ENCODE measurements around the gene KCND1.

Gene KCND1

GRCh38 chrX:48975541-48975940, 3.9 kb upstream of the KCND1 start:
- Histone ChIP-seq H3K4me1 (ENCODE audit: control insufficient read depth, insufficient read depth, low read depth, low read length) (peaks cover 2% of the 10 kb centered on the region), H4K8ac (ENCODE audit: low read length) (no peak overlapping the region), H3K9ac (ENCODE audit: low read length) (no peak overlapping the region), H3K27me3 (ENCODE audit: control insufficient read depth in 1 of 2, insufficient read depth in 1 of 2, low read length in 2 of 2) (peaks cover 0 to 5% of the 10 kb centered on the region in 2 experiments), H2BK5ac (ENCODE audit: low read depth, low read length, poor library complexity, severe bottlenecking) (no peak overlapping the region), H3K14ac (ENCODE audit: low read length in 2 of 2) (no peak overlapping the region), H3K4me3 (ENCODE audit: insufficient read depth in 1 of 2, low read depth in 1 of 2, low read length in 2 of 2) (no peak overlapping the region), H3K4ac (ENCODE audit: low read depth in 1 of 2, low read length in 2 of 2) (no peak overlapping the region), H2AFZ (ENCODE audit: low read depth, low read length) (no peak overlapping the region), H2AK5ac (ENCODE audit: low read length, severe bottlenecking) (no peak overlapping the region), H3K79me1 (replicated peaks; ENCODE audit: low read length, poor library complexity, severe bottlenecking) (no peaks in the 10 kb centered on the region), H2BK15ac (ENCODE audit: low read depth, poor library complexity, severe bottlenecking) (no peak overlapping the region), H3K18ac (ENCODE audit: low read depth in 1 of 2, low read length in 2 of 2) (no peak overlapping the region), H2BK120ac (ENCODE audit: low read depth, low read length) (no peak overlapping the region), H4K91ac (ENCODE audit: low read length) (no peak overlapping the region), H3K36me3 (ENCODE audit: control insufficient read depth in 1 of 2, insufficient read depth in 2 of 2, low read depth in 1 of 2, low read length in 2 of 2) (peaks cover 30 to 31% of the 10 kb centered on the region in 2 experiments), H2BK12ac (ENCODE audit: low read length in 2 of 2) (no peak overlapping the region), H3K9me3 (ENCODE audit: control insufficient read depth, low read length) (no peaks in the 10 kb centered on the region), H3K27ac (ENCODE audit: low read length, poor library complexity, severe bottlenecking) (no peak overlapping the region), H3K4me2 (ENCODE audit: low read length, poor library complexity, severe bottlenecking) (no peak overlapping the region), H3K23ac (ENCODE audit: low read length in 2 of 2) (no peak overlapping the region)
- WGBS: 91% methylated on average over 5 of the region's 5 CpGs
- no peak for DNase-seq

- Histone ChIP-seq H3K4ac (ENCODE audit: low read depth in 1 of 2, low read length in 2 of 2) (no peak overlapping the region), H3K9ac (ENCODE audit: low read length) (no peak overlapping the region), H3K4me2 (ENCODE audit: low read length, poor library complexity, severe bottlenecking) (no peak overlapping the region), H3K23ac (ENCODE audit: low read length in 2 of 2) (no peak overlapping the region), H2BK5ac (ENCODE audit: low read depth, low read length, poor library complexity, severe bottlenecking) (no peak overlapping the region), H3K4me3 (ENCODE audit: insufficient read depth in 1 of 2, low read depth in 1 of 2, low read length in 2 of 2) (no peak overlapping the region), H2BK12ac (ENCODE audit: low read length in 2 of 2) (no peak overlapping the region), H3K18ac (ENCODE audit: low read depth in 1 of 2, low read length in 2 of 2) (no peak overlapping the region), H3K9me3 (ENCODE audit: control insufficient read depth, low read length) (no peaks in the 10 kb centered on the region), H3K79me1 (replicated peaks; ENCODE audit: low read length, poor library complexity, severe bottlenecking) (no peaks in the 10 kb centered on the region), H2BK15ac (ENCODE audit: low read depth, poor library complexity, severe bottlenecking) (no peak overlapping the region), H4K91ac (ENCODE audit: low read length) (no peak overlapping the region), H3K14ac (ENCODE audit: low read length in 2 of 2) (no peak overlapping the region), H2AFZ (ENCODE audit: low read depth, low read length) (no peak overlapping the region), H3K36me3 (ENCODE audit: control insufficient read depth in 1 of 2, insufficient read depth in 2 of 2, low read depth in 1 of 2, low read length in 2 of 2) (peaks cover 31 to 32% of the 10 kb centered on the region in 2 experiments), H3K27me3 (ENCODE audit: control insufficient read depth in 1 of 2, insufficient read depth in 1 of 2, low read length in 2 of 2) (peaks cover 0 to 5% of the 10 kb centered on the region in 2 experiments), H4K8ac (ENCODE audit: low read length) (no peak overlapping the region), H2AK5ac (ENCODE audit: low read length, severe bottlenecking) (no peak overlapping the region), H2BK120ac (ENCODE audit: low read depth, low read length) (no peak overlapping the region), H3K4me1 (ENCODE audit: control insufficient read depth, insufficient read depth, low read depth, low read length) (peaks cover 3% of the 10 kb centered on the region), H3K27ac (ENCODE audit: low read length, poor library complexity, severe bottlenecking) (no peak overlapping the region)
- DNase-seq: no peak
- WGBS: 99% methylated on average over 6 of the region's 7 CpGs
Observed at GRCh38 chrX:48975041-48975440, 3.4 kb upstream of the KCND1 start.

GRCh38 chrX:48974574-48974973, 2.9 kb upstream of the KCND1 start:
- no peak overlapping the region for H4K91ac ChIP-seq (ENCODE audit: low read length)
- no peak overlapping the region for H4K8ac ChIP-seq (ENCODE audit: low read length)
- H3K27ac ChIP-seq (ENCODE audit: low read length, poor library complexity, severe bottlenecking): no peak overlapping the region
- no peak overlapping the region for H2AK5ac ChIP-seq (ENCODE audit: low read length, severe bottlenecking)
- H3K14ac ChIP-seq (ENCODE audit: low read length in 2 of 2): no peak overlapping the region
- H2BK5ac ChIP-seq (ENCODE audit: low read depth, low read length, poor library complexity, severe bottlenecking): no peak overlapping the region
- H2BK15ac ChIP-seq (ENCODE audit: low read depth, poor library complexity, severe bottlenecking): no peak overlapping the region
- no peak for DNase-seq
- H3K18ac ChIP-seq (ENCODE audit: low read depth in 1 of 2, low read length in 2 of 2): no peak overlapping the region
- H3K4me1 ChIP-seq (ENCODE audit: control insufficient read depth, insufficient read depth, low read depth, low read length): peaks cover 3% of the 10 kb centered on the region
- no peak overlapping the region for H3K4ac ChIP-seq (ENCODE audit: low read depth in 1 of 2, low read length in 2 of 2)
- peaks cover 31 to 35% of the 10 kb centered on the region in 2 experiments for H3K36me3 ChIP-seq (ENCODE audit: control insufficient read depth in 1 of 2, insufficient read depth in 2 of 2, low read depth in 1 of 2, low read length in 2 of 2)
- H3K27me3 ChIP-seq (ENCODE audit: control insufficient read depth in 1 of 2, insufficient read depth in 1 of 2, low read length in 2 of 2): peaks cover 0 to 5% of the 10 kb centered on the region in 2 experiments
- no peak overlapping the region for H2AFZ ChIP-seq (ENCODE audit: low read depth, low read length)
- H3K4me3 ChIP-seq (ENCODE audit: insufficient read depth in 1 of 2, low read depth in 1 of 2, low read length in 2 of 2): no peak overlapping the region
- no peak overlapping the region for H2BK12ac ChIP-seq (ENCODE audit: low read length in 2 of 2)
- no peak overlapping the region for H3K9ac ChIP-seq (ENCODE audit: low read length)
- H3K79me1 ChIP-seq (replicated peaks; ENCODE audit: low read length, poor library complexity, severe bottlenecking): no peaks in the 10 kb centered on the region
- no peak overlapping the region for H3K4me2 ChIP-seq (ENCODE audit: low read length, poor library complexity, severe bottlenecking)
- WGBS: 89% methylated on average over 2 of the region's 2 CpGs
- no peaks in the 10 kb centered on the region for H3K9me3 ChIP-seq (ENCODE audit: control insufficient read depth, low read length)
- H3K23ac ChIP-seq (ENCODE audit: low read length in 2 of 2): no peak overlapping the region
- no peak overlapping the region for H2BK120ac ChIP-seq (ENCODE audit: low read depth, low read length)

- H3K36me3 ChIP-seq (ENCODE audit: control insufficient read depth in 1 of 2, insufficient read depth in 2 of 2, low read depth in 1 of 2, low read length in 2 of 2): peaks cover 31 to 40% of the 10 kb centered on the region in 2 experiments
- H3K79me1 ChIP-seq (replicated peaks; ENCODE audit: low read length, poor library complexity, severe bottlenecking): no peaks in the 10 kb centered on the region
- no peak overlapping the region for H4K91ac ChIP-seq (ENCODE audit: low read length)
- no peaks in the 10 kb centered on the region for H3K9me3 ChIP-seq (ENCODE audit: control insufficient read depth, low read length)
- H3K4me2 ChIP-seq (ENCODE audit: low read length, poor library complexity, severe bottlenecking): no peak overlapping the region
- no peak overlapping the region for H2BK12ac ChIP-seq (ENCODE audit: low read length in 2 of 2)
- no peak overlapping the region for H2BK15ac ChIP-seq (ENCODE audit: low read depth, poor library complexity, severe bottlenecking)
- no peak overlapping the region for H3K14ac ChIP-seq (ENCODE audit: low read length in 2 of 2)
- no peak overlapping the region for H3K9ac ChIP-seq (ENCODE audit: low read length)
- no peak overlapping the region for H2BK120ac ChIP-seq (ENCODE audit: low read depth, low read length)
- H3K4me3 ChIP-seq (ENCODE audit: insufficient read depth in 1 of 2, low read depth in 1 of 2, low read length in 2 of 2): no peak overlapping the region
- no CpG with 5 or more reads among the region's 3 CpGs for WGBS
- H3K23ac ChIP-seq (ENCODE audit: low read length in 2 of 2): no peak overlapping the region
- peaks cover 3% of the 10 kb centered on the region for H3K4me1 ChIP-seq (ENCODE audit: control insufficient read depth, insufficient read depth, low read depth, low read length)
- peaks cover 0 to 5% of the 10 kb centered on the region in 2 experiments for H3K27me3 ChIP-seq (ENCODE audit: control insufficient read depth in 1 of 2, insufficient read depth in 1 of 2, low read length in 2 of 2)
- DNase-seq: no peak
- H2AK5ac ChIP-seq (ENCODE audit: low read length, severe bottlenecking): no peak overlapping the region
- H2AFZ ChIP-seq (ENCODE audit: low read depth, low read length): no peak overlapping the region
- H3K18ac ChIP-seq (ENCODE audit: low read depth in 1 of 2, low read length in 2 of 2): no peak overlapping the region
- H2BK5ac ChIP-seq (ENCODE audit: low read depth, low read length, poor library complexity, severe bottlenecking): no peak overlapping the region
- H4K8ac ChIP-seq (ENCODE audit: low read length): no peak overlapping the region
- no peak overlapping the region for H3K27ac ChIP-seq (ENCODE audit: low read length, poor library complexity, severe bottlenecking)
- H3K4ac ChIP-seq (ENCODE audit: low read depth in 1 of 2, low read length in 2 of 2): no peak overlapping the region
Observed at GRCh38 chrX:48974033-48974432, 2.4 kb upstream of the KCND1 start.
